Measurements from ENCODE around the gene NUDT4B.
"Not testable (repeated sequence)": the region's sequence is repeated elsewhere in the genome, so short reads cannot be mapped to it uniquely, and the experiment has no call there.

Gene NUDT4B

GRCh38 chr1:148748563-148749334 is at the start of gene NUDT4B:
Gene NUDT4B, plus strand, starts transcription at chr1:148748774. Its CDS starts 179 bp downstream, at chr1:148748953.
- DNase-seq (ENCODE audit: low read depth) = not testable (repeated sequence)

- DNase-seq (ENCODE audit: low read depth) = not testable (repeated sequence)
These were observed 49.2 kb upstream of the NUDT4B start for GRCh38 chr1:148699357-148699756.

GRCh38 chr1:148702242-148702641 is 46.3 kb upstream of the NUDT4B start:
- not testable (repeated sequence) for DNase-seq (ENCODE audit: low read depth)

GRCh38 chr1:148703973-148704591 is 44.5 kb upstream of the NUDT4B start:
- DNase-seq (ENCODE audit: low read depth) = not testable (repeated sequence)

- not testable (repeated sequence) for DNase-seq (ENCODE audit: low read depth)
These were observed 43.1 kb upstream of the NUDT4B start for GRCh38 chr1:148705316-148705948.

- not testable (repeated sequence) for DNase-seq (ENCODE audit: low read depth)
These were observed 39.7 kb upstream of the NUDT4B start for GRCh38 chr1:148708779-148709333.

- DNase-seq (ENCODE audit: low read depth) = not testable (repeated sequence)
These were observed 37.6 kb upstream of the NUDT4B start for GRCh38 chr1:148710772-148711523.

- DNase-seq (ENCODE audit: low read depth) = not testable (repeated sequence)
These were observed 36.2 kb upstream of the NUDT4B start for GRCh38 chr1:148712353-148712752.

GRCh38 chr1:148715518-148715917 is 33.1 kb upstream of the NUDT4B start:
- DNase-seq (ENCODE audit: low read depth) = not testable (repeated sequence)

- DNase-seq (ENCODE audit: low read depth) = not testable (repeated sequence)
These were observed 31.5 kb upstream of the NUDT4B start for GRCh38 chr1:148716966-148717520.

- DNase-seq (ENCODE audit: low read depth) = not testable (repeated sequence)
These were observed 27.7 kb upstream of the NUDT4B start for GRCh38 chr1:148720918-148721317.

- DNase-seq (ENCODE audit: low read depth) = not testable (repeated sequence)
These were observed 25.8 kb upstream of the NUDT4B start for GRCh38 chr1:148722758-148723157.

- DNase-seq (ENCODE audit: low read depth) = not testable (repeated sequence)
These were observed 25.1 kb upstream of the NUDT4B start for GRCh38 chr1:148723515-148723914.

GRCh38 chr1:148724872-148725271 is 23.7 kb upstream of the NUDT4B start:
- DNase-seq (ENCODE audit: low read depth) = not testable (repeated sequence)

- DNase-seq (ENCODE audit: low read depth) = not testable (repeated sequence)
These were observed 20.7 kb upstream of the NUDT4B start for GRCh38 chr1:148727862-148728261.

GRCh38 chr1:148729128-148729527 is 19.4 kb upstream of the NUDT4B start:
- not testable (repeated sequence) for DNase-seq (ENCODE audit: low read depth)

- not testable (repeated sequence) for DNase-seq (ENCODE audit: low read depth)
These were observed 19.0 kb upstream of the NUDT4B start for GRCh38 chr1:148729541-148729940.

- not testable (repeated sequence) for DNase-seq (ENCODE audit: low read depth)
These were observed 16.3 kb upstream of the NUDT4B start for GRCh38 chr1:148732277-148732676.

GRCh38 chr1:148733585-148734310 is 14.8 kb upstream of the NUDT4B start:
- not testable (repeated sequence) for DNase-seq (ENCODE audit: low read depth)

GRCh38 chr1:148734311-148734662 is 14.3 kb upstream of the NUDT4B start:
- DNase-seq (ENCODE audit: low read depth) = not testable (repeated sequence)

- DNase-seq (ENCODE audit: low read depth) = not testable (repeated sequence)
These were observed 13.0 kb upstream of the NUDT4B start for GRCh38 chr1:148735538-148735937.

Measured in non-pigmented ciliary epithelial cell (primary cell).